DOHH2 (cell line): ENCODE results near the gene GFRA1.

Experiments
- CTCF ChIP-seq: fragments of 200-600 bp; sonication (generic); IDR thresholded peaks from one replicate; pipeline ENCODE4 v1.5.1; 2014; ENCODE audit warnings: antibody characterized with exemption, mild to moderate bottlenecking, low read depth, low read length; ENCODE audit not compliant: poor library complexity, severe bottlenecking
- EZH2phosphoT487 ChIP-seq: fragments of 200-600 bp; sonication (generic); IDR thresholded peaks from 2 replicates; pipeline ENCODE4 v1.6.1; 2017; ENCODE audit warnings: borderline replicate concordance, mild to moderate bottlenecking, antibody characterized with exemption, low read length, moderate library complexity, mixed read lengths

GRCh38 chr10:116096526-116096925, 176.5 kb downstream of the GFRA1 start:
- TF ChIP-seq CTCF, result no peak
- TF ChIP-seq EZH2phosphoT487, result no peak
